ENCODE measurements around the gene FKBP6.
"Not testable (repeated sequence)": the region's sequence is repeated elsewhere in the genome, so short reads cannot be mapped to it uniquely, and the experiment has no call there.

FKBP6 gene

DNA sequence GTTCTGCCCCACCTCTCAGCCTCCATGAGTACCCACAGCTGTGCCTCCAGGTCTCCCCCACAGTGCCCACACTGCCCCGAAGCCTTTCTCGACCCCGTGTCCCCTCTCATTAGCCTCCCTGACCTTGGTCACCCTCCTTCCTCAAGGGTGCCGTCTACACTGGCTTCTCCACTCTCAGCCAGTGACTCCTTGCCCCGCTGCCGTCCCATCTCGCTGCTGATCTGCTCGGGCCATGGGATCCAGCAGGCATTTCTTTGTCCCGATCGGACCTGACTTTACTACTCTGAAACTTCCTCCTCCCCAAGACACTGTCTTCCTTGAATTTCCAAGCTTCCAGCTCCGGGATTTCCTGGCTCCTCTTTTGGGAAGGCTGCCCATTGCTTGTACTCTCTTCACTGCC is 31.3 kb downstream of the FKBP6 start:
- Histone ChIP-seq H3F3A (ENCODE audit: insufficient read depth) (no peaks in the 10 kb centered on the region), H3K27me3 (ENCODE audit: low read length) (no peaks in the 10 kb centered on the region), H3K27ac (ENCODE audit: low read depth, low read length) (no peak overlapping the region), H3K4me3 (ENCODE audit: insufficient read depth, low read length, poor library complexity, severe bottlenecking) (no peak overlapping the region), H3K9me3 (ENCODE audit: insufficient read depth, low read length) (no peaks in the 10 kb centered on the region), H3K9me2 (replicated peaks; ENCODE audit: insufficient read depth, low read length) (no peaks in the 10 kb centered on the region), H3K79me2 (ENCODE audit: insufficient read depth, low read length) (no peaks in the 10 kb centered on the region), H2AFZ (ENCODE audit: low read depth, low read length, severe bottlenecking) (no peak overlapping the region), H3K36me3 (ENCODE audit: low read length) (no peaks in the 10 kb centered on the region), H3K4me2 (ENCODE audit: low read depth, low read length, poor library complexity, severe bottlenecking) (no peak overlapping the region), H3K9ac (ENCODE audit: low read length) (no peak overlapping the region), H4K20me1 (ENCODE audit: low read depth, low read length) (no peaks in the 10 kb centered on the region)
- TF ChIP-seq, protein P1, sequence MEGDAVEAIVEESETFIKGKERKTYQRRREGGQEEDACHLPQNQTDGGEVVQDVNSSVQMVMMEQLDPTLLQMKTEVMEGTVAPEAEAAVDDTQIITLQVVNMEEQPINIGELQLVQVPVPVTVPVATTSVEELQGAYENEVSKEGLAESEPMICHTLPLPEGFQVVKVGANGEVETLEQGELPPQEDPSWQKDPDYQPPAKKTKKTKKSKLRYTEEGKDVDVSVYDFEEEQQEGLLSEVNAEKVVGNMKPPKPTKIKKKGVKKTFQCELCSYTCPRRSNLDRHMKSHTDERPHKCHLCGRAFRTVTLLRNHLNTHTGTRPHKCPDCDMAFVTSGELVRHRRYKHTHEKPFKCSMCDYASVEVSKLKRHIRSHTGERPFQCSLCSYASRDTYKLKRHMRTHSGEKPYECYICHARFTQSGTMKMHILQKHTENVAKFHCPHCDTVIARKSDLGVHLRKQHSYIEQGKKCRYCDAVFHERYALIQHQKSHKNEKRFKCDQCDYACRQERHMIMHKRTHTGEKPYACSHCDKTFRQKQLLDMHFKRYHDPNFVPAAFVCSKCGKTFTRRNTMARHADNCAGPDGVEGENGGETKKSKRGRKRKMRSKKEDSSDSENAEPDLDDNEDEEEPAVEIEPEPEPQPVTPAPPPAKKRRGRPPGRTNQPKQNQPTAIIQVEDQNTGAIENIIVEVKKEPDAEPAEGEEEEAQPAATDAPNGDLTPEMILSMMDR (IDR thresholded peaks at IDR 0.05; ENCODE audit: insufficient read depth, low read length, poor library complexity, severe bottlenecking), result no peak
- no peak for TF ChIP-seq EZH2phosphoT487 (conservative IDR thresholded peaks at IDR 0.05; ENCODE audit: low read length)

DNA sequence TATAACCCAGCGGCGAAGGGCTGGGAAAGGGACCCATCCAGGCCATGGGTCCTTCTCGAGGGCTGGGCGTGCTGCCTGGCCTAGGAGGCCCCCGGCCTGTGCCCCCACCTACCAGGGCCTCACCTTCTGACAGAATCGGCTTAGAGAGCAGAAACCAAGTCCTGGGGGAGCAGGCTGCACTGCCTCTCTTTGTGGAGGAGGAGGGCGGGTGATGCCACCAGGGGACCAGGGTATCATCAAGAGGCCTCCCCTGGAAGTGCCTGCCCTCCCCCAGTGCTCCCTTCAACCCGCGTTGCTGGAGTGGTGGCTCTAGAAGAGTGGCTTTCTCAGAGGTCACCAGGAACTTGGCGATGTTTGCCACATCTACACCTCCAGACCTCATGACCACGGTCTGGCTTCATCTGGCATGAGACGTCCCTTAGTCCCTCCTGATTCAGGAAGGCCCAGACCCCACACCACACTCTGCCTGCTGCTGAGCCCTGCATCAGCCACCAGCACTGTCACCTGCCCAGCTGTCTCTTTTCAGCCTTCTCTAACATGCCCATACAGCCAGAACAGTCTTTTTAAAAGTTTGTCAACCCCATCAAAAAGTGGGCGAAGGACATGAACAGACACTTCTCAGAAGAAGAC is 31.9 kb downstream of the FKBP6 start:
- Histone ChIP-seq H4K20me1 (ENCODE audit: low read depth, low read length) (no peaks in the 10 kb centered on the region), H3K27ac (ENCODE audit: low read depth, low read length) (no peak overlapping the region), H2AFZ (ENCODE audit: low read depth, low read length, severe bottlenecking) (no peak overlapping the region), H3K9me3 (ENCODE audit: insufficient read depth, low read length) (no peaks in the 10 kb centered on the region), H3K9me2 (replicated peaks; ENCODE audit: insufficient read depth, low read length) (no peaks in the 10 kb centered on the region), H3K4me2 (ENCODE audit: low read depth, low read length, poor library complexity, severe bottlenecking) (no peak overlapping the region), H3F3A (ENCODE audit: insufficient read depth) (no peaks in the 10 kb centered on the region), H3K27me3 (ENCODE audit: low read length) (no peaks in the 10 kb centered on the region), H3K79me2 (ENCODE audit: insufficient read depth, low read length) (no peaks in the 10 kb centered on the region), H3K36me3 (ENCODE audit: low read length) (no peaks in the 10 kb centered on the region), H3K9ac (ENCODE audit: low read length) (no peak overlapping the region), H3K4me3 (ENCODE audit: insufficient read depth, low read length, poor library complexity, severe bottlenecking) (no peak overlapping the region)
- TF ChIP-seq EZH2phosphoT487 (conservative IDR thresholded peaks at IDR 0.05; ENCODE audit: low read length), result no peak
- TF ChIP-seq, protein P1 (IDR thresholded peaks at IDR 0.05; ENCODE audit: insufficient read depth, low read length, poor library complexity, severe bottlenecking), result no peak

DNA sequence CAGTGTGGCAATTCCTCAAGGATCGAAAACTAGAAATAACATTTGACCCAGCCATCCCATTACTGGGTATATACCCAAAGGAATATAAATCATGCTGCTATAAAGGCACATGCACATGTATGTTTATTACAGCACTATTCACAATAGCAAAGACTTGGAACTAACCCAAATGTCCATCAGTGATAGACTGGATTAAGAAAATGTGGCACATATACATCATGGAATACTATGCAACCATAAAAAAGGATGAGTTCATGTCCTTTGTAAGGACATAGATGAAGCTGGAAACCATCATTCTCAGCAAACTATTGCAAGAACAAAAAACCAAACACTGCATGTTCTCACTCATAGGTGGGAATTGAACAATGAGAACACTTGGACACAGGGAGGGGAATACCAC is 32.6 kb downstream of the FKBP6 start:
- not testable (repeated sequence) for H3F3A ChIP-seq (ENCODE audit: insufficient read depth); H2AFZ ChIP-seq (ENCODE audit: low read depth, low read length, severe bottlenecking)

DNA sequence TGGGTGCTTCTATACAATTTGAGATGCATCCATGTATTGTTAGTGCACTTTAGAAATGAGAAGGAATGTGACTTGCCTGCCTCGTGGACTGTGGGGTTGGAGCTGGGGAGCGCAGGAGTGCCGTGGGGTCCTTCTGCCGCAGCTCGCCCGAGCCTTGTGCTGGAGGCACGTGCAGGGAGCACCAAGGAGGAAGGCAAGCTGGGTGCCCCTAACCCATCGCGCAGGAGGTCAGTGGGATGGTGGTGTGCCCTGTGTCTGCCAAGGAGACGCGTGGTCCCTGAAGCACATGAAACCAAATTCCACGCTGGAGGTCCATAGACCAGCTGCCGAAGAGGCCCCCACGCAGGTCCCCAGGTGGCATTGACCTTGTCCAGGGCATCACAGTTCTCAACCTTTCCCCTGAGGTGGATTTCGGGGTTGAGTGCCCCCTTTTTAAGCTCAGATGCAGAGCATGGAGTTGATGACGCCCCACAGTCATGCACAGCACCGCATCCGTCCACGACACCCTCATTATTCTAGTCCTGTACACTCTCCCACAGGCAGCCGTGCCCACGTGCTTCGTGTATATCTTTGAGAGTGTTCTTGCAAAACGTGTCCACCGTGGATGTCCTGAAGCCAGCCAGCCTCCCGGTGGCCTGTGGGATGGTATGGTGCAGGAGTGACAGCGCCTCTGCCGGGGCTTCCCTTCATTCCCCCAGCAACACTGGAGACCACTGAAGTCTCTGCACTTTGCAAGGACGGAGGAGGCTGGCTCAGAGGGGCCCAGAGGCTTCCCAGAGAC is 35.5 kb downstream of the FKBP6 start:
- no peak overlapping the region for H3K4me2 ChIP-seq (ENCODE audit: low read depth, low read length, poor library complexity, severe bottlenecking)
- no peaks in the 10 kb centered on the region for H3F3A ChIP-seq (ENCODE audit: insufficient read depth)
- no peak overlapping the region for H3K9ac ChIP-seq (ENCODE audit: low read length)
- H3K79me2 ChIP-seq (ENCODE audit: insufficient read depth, low read length), result no peaks in the 10 kb centered on the region
- no peaks in the 10 kb centered on the region for H3K27me3 ChIP-seq (ENCODE audit: low read length)
- H3K9me2 ChIP-seq (replicated peaks; ENCODE audit: insufficient read depth, low read length), result no peaks in the 10 kb centered on the region
- H3K27ac ChIP-seq (ENCODE audit: low read depth, low read length), result no peak overlapping the region
- H3K4me3 ChIP-seq (ENCODE audit: insufficient read depth, low read length, poor library complexity, severe bottlenecking), result no peak overlapping the region
- H2AFZ ChIP-seq (ENCODE audit: low read depth, low read length, severe bottlenecking), result no peak overlapping the region
- no peaks in the 10 kb centered on the region for H4K20me1 ChIP-seq (ENCODE audit: low read depth, low read length)
- TF ChIP-seq, protein P1 (IDR thresholded peaks at IDR 0.05; ENCODE audit: insufficient read depth, low read length, poor library complexity, severe bottlenecking), result no peak
- no peak for TF ChIP-seq EZH2phosphoT487 (conservative IDR thresholded peaks at IDR 0.05; ENCODE audit: low read length)
- no peaks in the 10 kb centered on the region for H3K9me3 ChIP-seq (ENCODE audit: insufficient read depth, low read length)
- H3K36me3 ChIP-seq (ENCODE audit: low read length), result no peaks in the 10 kb centered on the region

More for the DNA sequence above, 32.6 kb downstream of the FKBP6 start:
- not testable (repeated sequence) for H3K9ac ChIP-seq (ENCODE audit: low read length); H3K27ac ChIP-seq (ENCODE audit: low read depth, low read length); H3K4me3 ChIP-seq (ENCODE audit: insufficient read depth, low read length, poor library complexity, severe bottlenecking); H3K9me3 ChIP-seq (ENCODE audit: insufficient read depth, low read length); H4K20me1 ChIP-seq (ENCODE audit: low read depth, low read length); H3K9me2 ChIP-seq (replicated peaks; ENCODE audit: insufficient read depth, low read length); H3K36me3 ChIP-seq (ENCODE audit: low read length); H3K4me2 ChIP-seq (ENCODE audit: low read depth, low read length, poor library complexity, severe bottlenecking); H3K79me2 ChIP-seq (ENCODE audit: insufficient read depth, low read length); H3K27me3 ChIP-seq (ENCODE audit: low read length)

All from SU-DHL-6 (cell line).